Endodermal cell (in vitro differentiated cells): Measurements from ENCODE around the gene TRMT1. TPM values are rescaled to one million over a fixed set of nuclear protein-coding genes. Genes with fewer than 3 reads are reported as not detected.
A peak's percentile ranks its signal among the peaks of the same experiment; 100 is the strongest.

Experiments
- DNase-seq: peaks from one replicate; pipeline ENCODE4 v3.0.0-alpha.2; 2017
- H3K27ac ChIP-seq: 2 replicates; pipeline ENCODE4 v1.5.1; 2013; ENCODE audit warnings: mild to moderate bottlenecking, low read depth, low read length, moderate library complexity
- H3K27me3 ChIP-seq: 2 replicates; pipeline ENCODE4 v1.6.1; 2013; ENCODE audit warnings: mild to moderate bottlenecking, low read length, moderate library complexity; ENCODE audit not compliant: insufficient read depth, control insufficient read depth, poor library complexity, severe bottlenecking
- H3K36me3 ChIP-seq: 2 replicates; pipeline ENCODE4 v1.7.0; 2013; ENCODE audit warnings: mild to moderate bottlenecking, low read length, moderate library complexity; ENCODE audit not compliant: control insufficient read depth, insufficient read depth
- H3K4me1 ChIP-seq: one replicate; pipeline ENCODE4 v1.7.0; 2013; ENCODE audit warnings: low read length; ENCODE audit not compliant: control insufficient read depth, insufficient read depth
- H3K4me3 ChIP-seq: 2 replicates; pipeline ENCODE4 v1.5.1; 2013; ENCODE audit warnings: mild to moderate bottlenecking, low read length, moderate library complexity
- H3K9ac ChIP-seq: 2 replicates; pipeline ENCODE4 v1.6.1; 2013; ENCODE audit warnings: mild to moderate bottlenecking, low read length, moderate library complexity; ENCODE audit not compliant: poor library complexity, severe bottlenecking; ENCODE audit errors: extremely low read depth
- H3K9me3 ChIP-seq: 2 replicates; pipeline ENCODE4 v1.6.1; 2013; ENCODE audit warnings: mild to moderate bottlenecking, low read length, moderate library complexity; ENCODE audit not compliant: control insufficient read depth
- H3K27ac Mint-ChIP-seq: 2 replicates; pipeline ENCODE4 v1.8.0; 2020; ENCODE audit warnings: mixed read lengths
- H3K27me3 Mint-ChIP-seq: 2 replicates; pipeline ENCODE4 v1.8.0; 2021; ENCODE audit warnings: mild to moderate bottlenecking, mixed read lengths; ENCODE audit not compliant: insufficient read depth
- H3K36me3 Mint-ChIP-seq: 2 replicates; pipeline ENCODE4 v1.8.0; 2020; ENCODE audit warnings: low read depth, mixed read lengths
- H3K4me1 Mint-ChIP-seq: 2 replicates; pipeline ENCODE4 v1.8.0; 2020; ENCODE audit warnings: mixed read lengths
- H3K4me3 Mint-ChIP-seq: 2 replicates; pipeline ENCODE4 v1.8.0; 2020; ENCODE audit warnings: mild to moderate bottlenecking, moderate library complexity, mixed read lengths
- H3K9me3 Mint-ChIP-seq: 2 replicates; pipeline ENCODE4 v1.8.0; 2020; ENCODE audit warnings: mild to moderate bottlenecking, mixed read lengths
- CTCF ChIP-seq: fragments of 200-600 bp; sonication (generic); conservative IDR thresholded peaks from 2 replicates; pipeline ENCODE4 v1.5.0; 2021; ENCODE audit warnings: antibody characterized with exemption, mild to moderate bottlenecking
- WGBS, 2 experiments: methylation state at CpG; one replicate each; pipeline versions ENCODE4 v1.1.5 to v1.1.7; 2013; ENCODE audit warnings: missing lambda C conversion rate in 2 of 2, mixed read lengths in 1 of 2; ENCODE audit not compliant: insufficient coverage in 1 of 2, insufficient read length in 1 of 2; 5-methylcytosine and 5-hydroxymethylcytosine counted together
- total RNA-seq, 2 donors: library from RNA; stranded (reverse); fragmentation: NEBNext Ultra II Directional in 1 of 2; extraction: Animal tissue kit (Norgen Biotek cat#: 25700) in 1 of 2; gene quantifications; 2 replicates in 1 of 2; 3 replicates in 1 of 2; pipeline ENCODE4 v1.2.1, GENCODE V29; 2021

The TRMT1 gene
- total RNA-seq, 2 donors from 2014 or later, result 51.3 to 66.2 TPM

GRCh38 chr19:13055213-13056051, 61.1 kb downstream of the TRMT1 start:
- Histone ChIP-seq H3K9ac (no peak overlapping the region), H3K4me1 (peaks cover 32% of the 10 kb centered on the region), H3K36me3 (no peaks in the 10 kb centered on the region), H3K9me3 (no peaks in the 10 kb centered on the region), H3K27me3 (peaks cover 89% of the 10 kb centered on the region), H3K27ac (peak overlapping the region; percentile 38), H3K4me3 (no peak overlapping the region)
- Mint-ChIP-seq H3K4me1 (peaks cover 32% of the 10 kb centered on the region), H3K4me3 (peak overlapping the region; percentile 8), H3K27ac (no peak overlapping the region), H3K27me3 (peaks cover 95% of the 10 kb centered on the region), H3K9me3 (no peaks in the 10 kb centered on the region), H3K36me3 (no peaks in the 10 kb centered on the region)
- peak; percentile 80 for DNase-seq
- no peak for TF ChIP-seq CTCF
- 9 to 30% methylated on average over 16 to 29 of the region's 29 CpGs for WGBS, 2 experiments

Other genes with a start within 250 kb of the TRMT1 start
- 10 to 100 TPM; 20.8 to 32.3 TPM for gene DNASE2, start 235.3 kb downstream of the TRMT1 start, total RNA-seq
- 1 to 10 TPM in 1 of 2 donors, under 1 TPM in 1; 0.91 to 1.0 TPM for gene KLF1, start 229.5 kb downstream of the TRMT1 start, total RNA-seq
- gene GCDH, start 225.6 kb downstream of the TRMT1 start, total RNA-seq, result 10 to 100 TPM; 58.1 to 62.9 TPM
- gene SYCE2, start 197.4 kb downstream of the TRMT1 start, total RNA-seq, result 1 to 10 TPM; 2.4 to 3.9 TPM
- 10 to 100 TPM; 65.1 to 70.8 TPM for gene FARSA, start 183.0 kb downstream of the TRMT1 start, total RNA-seq
- 1,000 to 10,000 TPM in 1 of 2 donors, 100 to 1,000 TPM in 1; 873 to 1,303 TPM for gene CALR, start 178.1 kb downstream of the TRMT1 start, total RNA-seq
- 100 to 1,000 TPM in 1 of 2 donors, 10 to 100 TPM in 1; 75.5 to 117 TPM for gene RAD23A, start 170.9 kb downstream of the TRMT1 start, total RNA-seq
- gene GADD45GIP1, start 159.5 kb downstream of the TRMT1 start, total RNA-seq, result 10 to 100 TPM; 31.0 to 34.9 TPM
- gene DAND5, start 147.2 kb downstream of the TRMT1 start, total RNA-seq, result under 1 TPM; 0.13 to 0.40 TPM
- under 1 TPM; 0.22 to 0.40 TPM for gene NFIX, start 121.3 kb downstream of the TRMT1 start, total RNA-seq
- gene LYL1, start 13.9 kb downstream of the TRMT1 start, total RNA-seq, result 1 to 10 TPM; 1.9 to 2.0 TPM
- gene NACC1, start 1.5 kb upstream of the TRMT1 start, total RNA-seq, result 100 to 1,000 TPM; 164 to 172 TPM
- 10 to 100 TPM; 30.8 to 34.8 TPM for gene STX10, start 33.6 kb upstream of the TRMT1 start, total RNA-seq
- gene IER2, start 33.7 kb upstream of the TRMT1 start, total RNA-seq, result 10 to 100 TPM; 55.3 to 66.6 TPM